Heart right ventricle (tissue), 16 donors: ENCODE measurements around the gene NTNG2. TPM values are rescaled to one million over a fixed set of nuclear protein-coding genes. Genes with fewer than 3 reads are reported as not detected.

Source experiments
- ATAC-seq, 8 donors: fragments of 200-7000 bp; cut with Tn5 transposase; one replicate each; pipeline ENCODE4 v1.9.1; 2020; ENCODE audit warnings: mild to moderate bottlenecking in 8 of 8, moderate library complexity in 8 of 8, moderate number of reproducible peaks in 1 of 8
- DNase-seq, 2 donors: peaks; one replicate each; pipeline ENCODE4 v3.0.0-alpha.2; 2020
- H3K27ac ChIP-seq, 10 donors: fragments of 200-600 bp; sonication (generic) in 2 of 10; one replicate each; pipeline versions ENCODE4 v1.5.0 to v1.8.0; 2020 to 2022; ENCODE audit warnings: mild to moderate bottlenecking in 3 of 10
- H3K27me3 ChIP-seq, 7 donors: fragments of 200-600 bp; one replicate each; pipeline ENCODE4 v1.8.0; 2021 to 2022; ENCODE audit warnings: mild to moderate bottlenecking in 2 of 7
- H3K36me3 ChIP-seq, 9 donors: fragments of 200-600 bp; sonication (generic) in 1 of 9; one replicate each; pipeline versions ENCODE4 v1.5.0 to v1.8.0; 2020 to 2022; ENCODE audit warnings: mild to moderate bottlenecking in 2 of 9
- H3K4me1 ChIP-seq, 9 donors: fragments of 200-600 bp; sonication (generic) in 1 of 9; one replicate each; pipeline versions ENCODE4 v1.5.0 to v1.8.0; 2020 to 2022; ENCODE audit warnings: mild to moderate bottlenecking in 4 of 9
- H3K4me3 ChIP-seq, 10 donors: fragments of 200-600 bp; sonication (generic) in 2 of 10; one replicate each; pipeline versions ENCODE4 v1.5.0 to v1.8.0; 2020 to 2022; ENCODE audit warnings: mild to moderate bottlenecking in 7 of 10, moderate library complexity in 2 of 10
- H3K9me3 ChIP-seq, 11 donors: fragments of 200-600 bp in 10 of 11; sonication (generic) in 2 of 11; one replicate each; pipeline versions ENCODE4 v1.5.0 to v1.8.0; 2013 to 2022; ENCODE audit warnings: mild to moderate bottlenecking in 2 of 11, control low read depth in 1 of 11, moderate library complexity in 1 of 11
- WGBS, 2 donors: extraction: QIAGEN DNeasy Blood & Tissue Kit; methylation state at CpG; one replicate each; pipeline ENCODE4 v1.1.7; 2013; ENCODE audit warnings: inconsistent platforms in 1 of 2; 5-methylcytosine and 5-hydroxymethylcytosine counted together
- intact Hi-C, 10 donors: fragments of 100-400 bp; cut with DNase I; formaldehyde crosslinking; loops; one replicate each; pipeline versions ENCODE4 v1.11.1 to v1.14.2; 2022
- polyA plus RNA-seq, 2 donors: library from polyadenylated mRNA; stranded (reverse); fragments of 200-250 nt; gene quantifications; one replicate each; pipeline ENCODE4 v1.2.3, GENCODE V29; 2013
- total RNA-seq, 10 donors: library from RNA; stranded (reverse); fragmentation: NEBNext Ultra II Directional in 3 of 10; extraction: Animal tissue kit (Norgen Biotek cat#: 25700) in 3 of 10; gene quantifications; one replicate each; pipeline versions ENCODE4 v1.2.1 to v1.2.4, GENCODE V29; 2021 to 2023
- TF ChIP-seq, protein P1 (sequence below), 9 donors: fragments of 200-600 bp; sonication (generic) in 2 of 9; IDR thresholded peaks; one replicate each; pipeline versions ENCODE4 v1.5.0 to v1.8.0; 2021 to 2022; ENCODE audit warnings: antibody characterized with exemption in 9 of 9, mild to moderate bottlenecking in 5 of 9, moderate library complexity in 1 of 9
- donor health status: Arrhythmogenic right ventricular cardiomyopathy.
- donor health status: ischemic (EF 13 %, LVEDD 7.1; RV severe dilation, severe dysfunction).
- donor health status: healthy with polysubstance abuse.
- donor health status: DM: no; HTN: yes; CAD: no.
- donor health status: DM: no; HTN: no; CAD: no.
- donor health status: ischemic (EF 25% LVEDD 6.9; RV normal size, moderate dysfunction).
- donor health status: ischemic (EF 25% LVEDD 5.7; RV mildly dilated, moderate dysfunction).
- donor health status: healthy.
- donor health status: DM: yes; HTN: yes; CAD: no.
- donor health status: Ischemic cardiomyopathy.
- donor health status: ischemic (EF 35%, LVEDD 5.7; RV mildly dilated, moderate dysfunction).
- donor health status: nonischemic (EF 11% LVEDD 7.7; RV severe dilation, severe dysfunction).
- donor health status: DM: yes; HTN: yes; CAD: no.
- donor health status: PGD.
- donor health status: ischemic (EF 29% LVEDD 5.4; RV normal size, mild dysfunction).
- donor health status: nonischemic (EF 23%, LVEDD 6.1; RV moderate dilation, normal function).

The NTNG2 gene
- total and polyA plus RNA-seq, 12 donors: 0.29 to 7.6 (median 2.9) TPM

DNA sequence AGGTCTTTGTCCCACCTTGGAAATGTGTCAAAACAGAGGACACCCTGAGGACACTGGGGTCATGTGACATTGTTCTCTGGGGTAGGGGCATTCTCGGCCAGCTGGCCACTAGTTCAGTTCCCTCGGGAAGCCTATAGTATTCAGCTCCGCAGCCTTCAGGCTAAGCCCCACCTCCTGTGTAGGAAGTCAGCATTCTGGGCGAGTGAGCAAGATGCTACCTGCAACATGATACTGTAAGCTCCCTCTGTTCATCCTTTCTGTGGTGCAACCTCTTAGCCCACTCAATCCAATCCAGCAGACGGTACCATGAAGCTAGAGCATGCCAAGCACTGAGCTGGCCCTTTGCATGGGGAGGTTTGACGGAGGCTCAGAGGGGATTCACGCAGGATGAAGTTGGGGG, 5.3 kb downstream of the NTNG2 start:
- Histone ChIP-seq H3K9me3 (no peaks in the 10 kb centered on the region), H3K27ac (no peak overlapping the region), H3K4me3 (no peak overlapping the region), H3K36me3 (no peaks in the 10 kb centered on the region), H3K27me3 (peaks cover 6 to 72% (median 61%) of the 10 kb centered on the region in 7 donors), H3K4me1 (peaks cover 18 to 39% (median 29%) of the 10 kb centered on the region in 9 donors)
- no peak for ATAC-seq
- DNase-seq: no peak
- TF ChIP-seq, protein P1, sequence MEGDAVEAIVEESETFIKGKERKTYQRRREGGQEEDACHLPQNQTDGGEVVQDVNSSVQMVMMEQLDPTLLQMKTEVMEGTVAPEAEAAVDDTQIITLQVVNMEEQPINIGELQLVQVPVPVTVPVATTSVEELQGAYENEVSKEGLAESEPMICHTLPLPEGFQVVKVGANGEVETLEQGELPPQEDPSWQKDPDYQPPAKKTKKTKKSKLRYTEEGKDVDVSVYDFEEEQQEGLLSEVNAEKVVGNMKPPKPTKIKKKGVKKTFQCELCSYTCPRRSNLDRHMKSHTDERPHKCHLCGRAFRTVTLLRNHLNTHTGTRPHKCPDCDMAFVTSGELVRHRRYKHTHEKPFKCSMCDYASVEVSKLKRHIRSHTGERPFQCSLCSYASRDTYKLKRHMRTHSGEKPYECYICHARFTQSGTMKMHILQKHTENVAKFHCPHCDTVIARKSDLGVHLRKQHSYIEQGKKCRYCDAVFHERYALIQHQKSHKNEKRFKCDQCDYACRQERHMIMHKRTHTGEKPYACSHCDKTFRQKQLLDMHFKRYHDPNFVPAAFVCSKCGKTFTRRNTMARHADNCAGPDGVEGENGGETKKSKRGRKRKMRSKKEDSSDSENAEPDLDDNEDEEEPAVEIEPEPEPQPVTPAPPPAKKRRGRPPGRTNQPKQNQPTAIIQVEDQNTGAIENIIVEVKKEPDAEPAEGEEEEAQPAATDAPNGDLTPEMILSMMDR (IDR thresholded peaks at IDR 0.05): no peak
- WGBS, 2 donors: 63 to 68% methylated on average over 7 of the region's 7 CpGs
- intact Hi-C loops: loop anchor here in 4 of 10 donors (5.0 kb wide), 3 partner anchors 65 to 405 kb away; no protein-coding TSS in a partner anchor

DNA sequence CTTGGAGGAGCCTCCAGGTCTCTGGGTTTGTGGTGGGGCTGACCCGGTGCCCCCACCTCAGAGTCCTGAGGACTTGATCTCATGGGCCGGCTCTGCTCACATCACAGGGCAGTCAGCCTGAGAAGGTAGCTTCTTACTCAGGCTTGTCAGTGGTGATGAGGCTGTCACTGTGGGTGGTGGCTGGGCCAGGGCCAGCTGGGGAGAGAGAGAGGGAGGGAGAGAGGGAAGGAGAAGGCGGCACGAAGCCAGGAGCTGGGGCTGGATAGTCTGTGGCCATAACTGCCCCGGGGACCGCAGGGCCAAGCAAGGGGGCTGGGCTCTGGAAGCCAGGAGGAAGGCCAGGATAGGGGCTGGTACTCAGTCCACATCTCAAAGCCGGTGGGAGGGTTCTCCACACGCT, 6.5 kb downstream of the NTNG2 start:
- peak in 6 of 8 donors; percentile 21 to 78 (median 55) for ATAC-seq
- intact Hi-C loops: loop anchor here in 6 of 10 donors (2.0 to 5.0 kb wide), 4 partner anchors 64 to 406 kb away; no protein-coding TSS in a partner anchor
- no peak overlapping the region for H3K4me3 ChIP-seq
- no peaks in the 10 kb centered on the region for H3K9me3 ChIP-seq
- no peaks in the 10 kb centered on the region for H3K36me3 ChIP-seq
- H3K4me1 ChIP-seq: peaks cover 11 to 30% (median 21%) of the 10 kb centered on the region in 9 donors
- no peak overlapping the region for H3K27ac ChIP-seq
- TF ChIP-seq, protein P1 (IDR thresholded peaks at IDR 0.05): no peak
- WGBS, 2 donors: 43% methylated on average over 8 of the region's 8 CpGs
- DNase-seq: peak in 1 of 2 donors; percentile 53
- peaks cover 2 to 63% (median 53%) of the 10 kb centered on the region in 7 donors for H3K27me3 ChIP-seq

DNA sequence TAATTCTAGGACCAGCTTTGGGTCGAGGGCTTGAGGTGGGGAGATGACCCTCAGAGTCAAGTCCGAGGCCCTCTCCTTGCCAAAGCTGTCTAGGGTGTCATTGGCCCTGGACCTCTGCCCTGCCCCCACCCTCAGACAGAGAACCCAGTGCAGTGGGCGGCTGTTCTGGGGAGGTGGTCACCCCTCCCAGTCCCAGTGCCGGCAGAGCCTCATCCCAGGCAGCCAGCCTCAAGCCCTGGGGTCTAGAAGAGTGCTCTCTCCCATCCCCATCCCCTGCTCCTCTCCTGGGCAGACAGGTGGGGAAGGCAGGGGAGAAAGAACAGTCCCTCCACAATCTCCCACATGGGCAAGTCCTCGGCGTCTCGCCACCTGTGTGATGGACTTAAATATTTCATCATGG, 7.0 kb downstream of the NTNG2 start:
- intact Hi-C loops: loop anchor here in 7 of 10 donors (1.0 to 5.0 kb wide), 5 partner anchors 63 to 407 kb away; no protein-coding TSS in a partner anchor
- DNase-seq (no peak), ATAC-seq (no peak)
- no peak overlapping the region for H3K4me3 ChIP-seq
- no peak overlapping the region for H3K27ac ChIP-seq
- 70 to 75% methylated on average over 7 of the region's 7 CpGs for WGBS, 2 donors
- H3K4me1 ChIP-seq: peaks cover 6 to 25% (median 16%) of the 10 kb centered on the region in 9 donors
- TF ChIP-seq, protein P1 (IDR thresholded peaks at IDR 0.05): no peak
- no peaks in the 10 kb centered on the region for H3K36me3 ChIP-seq
- no peaks in the 10 kb centered on the region for H3K9me3 ChIP-seq
- H3K27me3 ChIP-seq: peaks cover 0 to 58% (median 48%) of the 10 kb centered on the region in 7 donors

DNA sequence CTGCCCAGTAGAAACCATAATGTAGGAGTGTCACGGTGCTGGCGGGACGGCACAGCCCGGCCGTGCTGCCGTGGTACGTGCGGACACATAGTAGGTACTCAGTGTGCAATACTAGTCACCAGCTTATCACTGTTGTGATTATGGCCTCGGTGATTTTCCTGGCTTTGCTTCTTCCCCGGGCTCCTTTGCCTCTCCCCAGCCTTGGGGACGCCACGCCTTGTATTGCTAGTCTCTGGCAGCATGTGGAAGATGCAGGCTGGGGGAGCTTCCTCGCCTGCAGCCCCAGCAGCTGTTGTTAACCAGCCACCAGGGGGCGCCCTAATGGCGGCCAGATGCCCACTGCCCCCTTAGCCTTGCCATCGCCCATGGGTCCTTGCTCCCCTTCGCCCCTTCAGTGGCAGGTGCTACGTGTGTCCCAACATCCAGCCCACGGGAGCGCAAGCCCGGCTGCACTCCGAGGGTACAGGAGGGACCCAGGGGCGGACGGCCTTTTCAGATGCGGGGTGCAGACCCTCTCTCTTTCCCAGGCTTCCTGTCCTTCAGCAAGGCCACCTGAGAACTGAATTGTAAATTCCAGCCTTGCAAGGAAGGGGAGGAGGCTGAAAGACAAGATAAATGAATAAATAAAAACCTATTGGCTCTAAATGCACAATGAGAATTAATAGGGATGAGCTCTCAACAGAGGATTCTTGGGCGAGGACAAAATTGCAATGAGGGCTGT, 8.0 kb downstream of the NTNG2 start:
- no peak overlapping the region for H3K27ac ChIP-seq
- no peaks in the 10 kb centered on the region for H3K9me3 ChIP-seq
- intact Hi-C loops: loop anchor here (1.0 to 10.0 kb wide), 7 partner anchors 62 to 408 kb away; no protein-coding TSS in a partner anchor
- ATAC-seq (peak; percentile 44 to 82 (median 62)), DNase-seq (peak in 1 of 2 donors; percentile 48)
- peaks cover 0 to 48% (median 38%) of the 10 kb centered on the region in 7 donors for H3K27me3 ChIP-seq
- H3K36me3 ChIP-seq: no peaks in the 10 kb centered on the region
- no peak overlapping the region for H3K4me3 ChIP-seq
- H3K4me1 ChIP-seq: peaks cover 0 to 16% (median 7%) of the 10 kb centered on the region in 9 donors
- TF ChIP-seq, protein P1 (IDR thresholded peaks at IDR 0.05): peak; percentile 78 to 94 (median 83)
- WGBS, 2 donors: 35 to 40% methylated on average over 26 of the region's 26 CpGs
